PFSK-1 (cell line): ENCODE data around the gene C1orf94.

Experiments used
- FOXP2 ChIP-seq: optimal IDR thresholded peaks from 2 replicates; pipeline ENCODE3; 2011; ENCODE audit warnings: borderline replicate concordance, control low read depth, inconsistent platforms; ENCODE audit not compliant: insufficient read depth; ENCODE audit errors: extremely low read length, extremely low read depth
- POLR2AphosphoS5 ChIP-seq: IDR thresholded peaks from 2 replicates; pipeline ENCODE4 v1.6.1; 2012; ENCODE audit warnings: low read depth, mild to moderate bottlenecking, control low read depth, low read length, moderate library complexity
- SIN3A ChIP-seq: IDR thresholded peaks from 2 replicates; pipeline ENCODE4 v1.6.1; 2012; ENCODE audit warnings: mild to moderate bottlenecking, low read length, moderate library complexity, borderline replicate concordance; ENCODE audit not compliant: insufficient read depth
- TAF1 ChIP-seq: IDR thresholded peaks from 2 replicates; pipeline ENCODE4 v1.6.1; 2012; ENCODE audit warnings: low read length, control low read depth, borderline replicate concordance; ENCODE audit not compliant: insufficient read depth
- TF ChIP-seq, protein P1 (sequence below), 2 experiments: IDR thresholded peaks; 2 replicates each; pipeline versions ENCODE4 v1.6.1 to v1.8.0; 2011 to 2012; ENCODE audit warnings: low read depth in 2 of 2, low read length in 2 of 2, control low read depth in 1 of 2, inconsistent platforms in 1 of 2, mild to moderate bottlenecking in 1 of 2, moderate library complexity in 1 of 2; ENCODE audit not compliant: insufficient read depth in 1 of 2

Gene C1orf94

DNA sequence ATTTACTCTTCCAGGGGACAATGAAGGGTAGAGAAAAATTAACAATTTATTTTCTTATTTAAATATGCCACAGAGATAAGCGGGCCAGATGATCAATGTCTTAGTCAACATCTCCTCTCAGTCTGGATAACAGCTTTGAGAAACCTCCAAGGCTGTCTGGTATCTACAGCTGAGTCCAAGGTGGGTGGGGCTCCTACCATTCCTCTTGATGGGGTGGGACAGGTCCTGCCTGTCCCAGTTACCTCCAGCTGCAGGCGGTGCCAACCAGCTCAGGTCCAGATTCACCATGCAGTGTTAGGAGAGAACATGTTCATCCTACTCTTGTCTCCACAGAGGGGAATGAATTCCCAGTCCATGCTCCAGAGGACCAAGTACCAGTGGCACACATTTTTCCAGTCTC, 32.7 kb upstream of the C1orf94 start:
- no peak for TF ChIP-seq POLR2AphosphoS5
- TF ChIP-seq, protein P1, sequence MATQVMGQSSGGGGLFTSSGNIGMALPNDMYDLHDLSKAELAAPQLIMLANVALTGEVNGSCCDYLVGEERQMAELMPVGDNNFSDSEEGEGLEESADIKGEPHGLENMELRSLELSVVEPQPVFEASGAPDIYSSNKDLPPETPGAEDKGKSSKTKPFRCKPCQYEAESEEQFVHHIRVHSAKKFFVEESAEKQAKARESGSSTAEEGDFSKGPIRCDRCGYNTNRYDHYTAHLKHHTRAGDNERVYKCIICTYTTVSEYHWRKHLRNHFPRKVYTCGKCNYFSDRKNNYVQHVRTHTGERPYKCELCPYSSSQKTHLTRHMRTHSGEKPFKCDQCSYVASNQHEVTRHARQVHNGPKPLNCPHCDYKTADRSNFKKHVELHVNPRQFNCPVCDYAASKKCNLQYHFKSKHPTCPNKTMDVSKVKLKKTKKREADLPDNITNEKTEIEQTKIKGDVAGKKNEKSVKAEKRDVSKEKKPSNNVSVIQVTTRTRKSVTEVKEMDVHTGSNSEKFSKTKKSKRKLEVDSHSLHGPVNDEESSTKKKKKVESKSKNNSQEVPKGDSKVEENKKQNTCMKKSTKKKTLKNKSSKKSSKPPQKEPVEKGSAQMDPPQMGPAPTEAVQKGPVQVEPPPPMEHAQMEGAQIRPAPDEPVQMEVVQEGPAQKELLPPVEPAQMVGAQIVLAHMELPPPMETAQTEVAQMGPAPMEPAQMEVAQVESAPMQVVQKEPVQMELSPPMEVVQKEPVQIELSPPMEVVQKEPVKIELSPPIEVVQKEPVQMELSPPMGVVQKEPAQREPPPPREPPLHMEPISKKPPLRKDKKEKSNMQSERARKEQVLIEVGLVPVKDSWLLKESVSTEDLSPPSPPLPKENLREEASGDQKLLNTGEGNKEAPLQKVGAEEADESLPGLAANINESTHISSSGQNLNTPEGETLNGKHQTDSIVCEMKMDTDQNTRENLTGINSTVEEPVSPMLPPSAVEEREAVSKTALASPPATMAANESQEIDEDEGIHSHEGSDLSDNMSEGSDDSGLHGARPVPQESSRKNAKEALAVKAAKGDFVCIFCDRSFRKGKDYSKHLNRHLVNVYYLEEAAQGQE (IDR thresholded peaks at IDR 0.05; ENCODE audit: insufficient read depth in 1 of 2, low read depth in 2 of 2, low read length in 2 of 2), result no peak
- TF ChIP-seq FOXP2, result no peak
- no peak for TF ChIP-seq TAF1
- TF ChIP-seq SIN3A, result no peak

DNA sequence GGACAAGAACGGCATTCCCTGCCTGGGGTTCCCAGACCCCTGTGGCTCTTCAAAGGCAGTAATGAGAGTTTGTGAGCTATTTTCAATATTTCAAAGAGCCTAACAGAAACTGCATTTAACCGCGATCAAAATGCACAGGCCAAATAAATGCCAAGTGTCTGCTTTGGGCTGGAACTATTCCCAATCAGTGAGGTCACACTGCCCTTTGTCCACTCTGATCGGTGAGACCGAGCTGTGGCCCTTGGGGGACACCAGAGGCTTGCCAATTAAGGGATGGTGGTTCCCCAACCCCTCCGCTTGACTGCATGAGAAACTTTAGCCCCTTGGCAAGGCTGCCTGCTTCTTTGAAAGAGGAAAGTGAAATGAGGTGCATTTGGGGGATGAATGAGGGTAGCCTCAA, 31.9 kb upstream of the C1orf94 start:
- TF ChIP-seq, protein P1 (IDR thresholded peaks at IDR 0.05; ENCODE audit: insufficient read depth in 1 of 2, low read depth in 2 of 2, low read length in 2 of 2), result no peak
- TF ChIP-seq FOXP2 (no peak), SIN3A (no peak), TAF1 (no peak), POLR2AphosphoS5 (no peak)

DNA sequence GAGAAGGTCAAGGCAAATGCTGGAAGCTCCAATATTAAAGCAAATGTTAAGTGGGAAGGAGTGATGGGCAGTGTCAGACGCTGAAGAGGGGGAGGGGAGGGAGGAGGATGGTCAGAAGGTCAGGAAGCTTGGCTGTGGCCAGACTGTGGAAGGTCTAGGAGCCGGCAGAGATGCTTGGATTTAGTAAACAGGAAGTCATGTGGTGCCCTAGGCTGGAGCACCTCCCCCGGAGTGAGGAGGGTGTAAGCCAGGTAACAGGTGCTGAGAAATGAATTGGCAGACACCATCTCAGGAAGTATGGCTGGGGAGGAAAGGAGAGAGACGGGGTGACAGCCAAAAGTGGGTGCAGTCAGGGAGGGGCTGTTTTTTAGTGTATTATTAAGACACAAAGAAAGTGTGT, 29.4 kb upstream of the C1orf94 start:
- TF ChIP-seq, protein P1 (IDR thresholded peaks at IDR 0.05; ENCODE audit: insufficient read depth in 1 of 2, low read depth in 2 of 2, low read length in 2 of 2), result no peak
- TF ChIP-seq FOXP2 (no peak), POLR2AphosphoS5 (no peak), SIN3A (no peak), TAF1 (no peak)

DNA sequence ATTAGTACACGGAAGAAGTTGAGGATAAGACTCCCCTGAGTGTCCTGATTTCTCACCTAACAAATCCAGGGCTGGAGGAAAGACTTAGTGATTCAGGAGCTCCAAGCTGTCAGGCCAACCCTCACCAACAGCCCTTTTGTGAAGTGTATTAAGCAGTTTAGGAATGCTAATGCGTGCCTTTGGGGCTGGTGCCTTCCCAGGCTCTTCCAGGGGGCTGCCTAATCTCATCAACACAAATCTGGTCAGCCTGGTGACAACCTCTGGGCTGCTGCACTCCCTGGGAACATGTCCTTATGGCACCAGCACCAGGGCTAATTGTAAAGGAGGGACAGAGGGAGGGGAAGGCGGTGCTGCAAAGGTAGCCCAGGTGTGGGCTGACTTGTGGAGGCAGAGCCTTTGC, 27.2 kb upstream of the C1orf94 start:
- TF ChIP-seq TAF1, result no peak
- TF ChIP-seq FOXP2, result no peak
- no peak for TF ChIP-seq SIN3A
- no peak for TF ChIP-seq POLR2AphosphoS5
- TF ChIP-seq, protein P1 (IDR thresholded peaks at IDR 0.05; ENCODE audit: insufficient read depth in 1 of 2, low read depth in 2 of 2, low read length in 2 of 2), result no peak

DNA sequence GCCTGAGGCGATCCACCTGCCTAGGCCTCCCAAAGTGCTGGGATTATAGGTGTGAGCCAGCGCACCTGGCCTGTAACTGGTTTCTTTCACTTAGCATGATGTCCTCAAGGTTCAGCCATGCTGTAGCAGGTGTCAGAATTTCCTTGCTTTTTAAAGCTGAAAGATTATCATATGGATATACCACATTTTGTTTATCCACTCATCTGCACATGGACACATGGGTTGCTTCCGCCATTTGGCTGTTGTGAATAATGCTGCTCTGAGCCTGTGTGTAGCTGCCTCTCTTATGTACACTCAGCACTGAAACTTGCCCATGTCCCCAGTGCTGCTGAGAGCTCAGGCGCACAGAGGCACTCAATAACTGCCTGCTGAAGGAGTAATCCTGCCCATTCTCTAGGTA, 23.5 kb upstream of the C1orf94 start:
- TF ChIP-seq FOXP2 (no peak), TAF1 (no peak), SIN3A (no peak), POLR2AphosphoS5 (no peak)
- TF ChIP-seq, protein P1 (IDR thresholded peaks at IDR 0.05; ENCODE audit: insufficient read depth in 1 of 2, low read depth in 2 of 2, low read length in 2 of 2), result no peak
